Uterus (tissue), 4 donors: Measurements from ENCODE around the gene PNMA8C. TPM values are rescaled to one million over a fixed set of nuclear protein-coding genes. Genes with fewer than 3 reads are reported as not detected.
A peak's percentile ranks its signal among the peaks of the same experiment; 100 is the strongest.
"Not testable (repeated sequence)": the region's sequence is repeated elsewhere in the genome, so short reads cannot be mapped to it uniquely, and the experiment has no call there.

Experiments
- DNase-seq, 2 donors: peaks; one replicate each; pipeline ENCODE4 v3.0.0-alpha.2; 2019 to 2020
- H3K27ac ChIP-seq, 2 donors: fragments of 200-600 bp; sonication (generic); 1 replicate in 1 of 2; 2 replicates in 1 of 2; pipeline ENCODE4 v1.5.1; 2016 to 2018
- H3K27me3 ChIP-seq, 2 donors: fragments of 200-600 bp; sonication (generic); one replicate each; pipeline ENCODE4 v1.5.1; 2018 to 2019; ENCODE audit warnings: control low read depth in 1 of 2
- H3K36me3 ChIP-seq, 2 donors: fragments of 200-600 bp; sonication (generic); one replicate each; pipeline ENCODE4 v1.5.1; 2019; ENCODE audit warnings: control low read depth in 1 of 2
- H3K4me1 ChIP-seq, 2 donors: fragments of 200-600 bp; sonication (generic); one replicate each; pipeline ENCODE4 v1.5.1; 2018 to 2019; ENCODE audit warnings: control low read depth in 1 of 2
- H3K4me3 ChIP-seq, 2 donors: fragments of 200-600 bp; sonication (generic); 1 replicate in 1 of 2; 2 replicates in 1 of 2; pipeline ENCODE4 v1.5.1; 2018 to 2019; ENCODE audit warnings: mild to moderate bottlenecking in 1 of 2
- H3K9me3 ChIP-seq, 2 donors: fragments of 200-600 bp; sonication (generic); one replicate each; pipeline ENCODE4 v1.5.1; 2019; ENCODE audit warnings: control low read depth in 1 of 2
- POLR2A ChIP-seq, 2 donors: fragments of 450-650 bp; IDR thresholded peaks; one replicate each; pipeline ENCODE4 v1.6.1; 2016; ENCODE audit warnings: antibody characterized with exemption in 2 of 2, mild to moderate bottlenecking in 1 of 2, moderate library complexity in 1 of 2
- intact Hi-C: fragments of 100-400 bp; cut with DNase I; formaldehyde crosslinking; loops from one replicate; pipeline ENCODE4 v1.15.1; 2023; ENCODE audit warnings: low total_unique reads
- total RNA-seq, 4 donors: library from RNA; depleted of rRNA in 3 of 4; stranded (reverse); fragments of >200 nt in 3 of 4; gene quantifications; one replicate each; pipeline versions ENCODE4 v1.1.0 to v1.2.4, GENCODE V29; 2014 to 2023
- TF ChIP-seq, protein P1 (sequence below), 4 experiments: fragments of 200-600 bp in 2 of 4; fragments of 450-650 bp in 2 of 4; sonication (generic) in 2 of 4; IDR thresholded peaks; one replicate each; pipeline ENCODE4 v1.5.1; 2016 to 2019; ENCODE audit warnings: antibody characterized with exemption in 4 of 4, mild to moderate bottlenecking in 2 of 4, moderate library complexity in 1 of 4
- donor health status: DM: yes; HTN: yes; CAD: no.

Gene PNMA8C
- total RNA-seq, 4 donors from 2014 or later = under 0.01 to 3.7 (median 0.73) TPM; not detected in 1

DNA sequence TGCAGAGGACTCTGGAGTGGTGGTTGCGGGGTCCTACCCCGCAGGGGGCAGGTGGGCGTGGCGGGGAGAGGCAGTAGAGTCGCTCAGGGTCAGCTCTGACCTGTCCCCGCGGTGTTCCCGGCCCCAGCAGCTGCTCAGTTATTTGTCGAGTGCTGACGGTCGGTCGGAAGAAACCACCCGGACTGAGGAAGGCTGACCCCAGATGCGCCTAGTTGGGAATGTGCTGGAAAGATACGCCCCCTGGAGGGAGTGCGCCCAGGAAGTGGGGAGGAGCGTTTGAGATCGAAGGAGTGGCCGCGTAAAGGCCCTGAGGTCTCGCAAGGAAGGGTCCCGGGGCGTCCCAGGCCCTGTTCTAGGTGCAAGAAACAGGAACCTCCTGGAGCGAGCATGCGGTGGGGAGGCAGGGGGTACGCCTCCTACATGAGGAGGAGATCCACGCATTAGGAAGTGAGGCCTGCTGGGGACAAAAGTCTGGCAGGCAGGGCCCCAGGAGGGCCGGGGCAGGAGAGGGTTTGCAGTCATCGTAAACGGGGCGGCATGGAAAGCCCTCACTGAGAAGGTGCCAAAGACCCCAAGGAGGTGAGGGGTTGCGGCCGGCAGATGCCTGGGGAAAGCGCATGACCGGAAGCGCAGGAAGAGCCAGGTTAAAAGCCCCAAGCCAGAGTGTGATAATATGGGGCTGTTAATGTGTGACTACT is 24.5 kb downstream of the PNMA8C start:
- no peaks in the 10 kb centered on the region for H3K27me3 ChIP-seq
- intact Hi-C loops = loop anchor here (5.0 kb wide), 1 partner anchor 83 kb away; no protein-coding TSS in a partner anchor
- peak overlapping the region; percentile 70 to 84 for H3K27ac ChIP-seq
- H3K4me1 ChIP-seq = peaks cover 0 to 6% of the 10 kb centered on the region in 2 donors
- H3K36me3 ChIP-seq = no peaks in the 10 kb centered on the region
- peak; percentile 59 to 74 for DNase-seq
- H3K4me3 ChIP-seq = peak overlapping the region; percentile 33 to 41
- peak in 1 of 2 donors; percentile 23 for TF ChIP-seq POLR2A (IDR thresholded peaks at IDR 0.05)
- TF ChIP-seq, protein P1, sequence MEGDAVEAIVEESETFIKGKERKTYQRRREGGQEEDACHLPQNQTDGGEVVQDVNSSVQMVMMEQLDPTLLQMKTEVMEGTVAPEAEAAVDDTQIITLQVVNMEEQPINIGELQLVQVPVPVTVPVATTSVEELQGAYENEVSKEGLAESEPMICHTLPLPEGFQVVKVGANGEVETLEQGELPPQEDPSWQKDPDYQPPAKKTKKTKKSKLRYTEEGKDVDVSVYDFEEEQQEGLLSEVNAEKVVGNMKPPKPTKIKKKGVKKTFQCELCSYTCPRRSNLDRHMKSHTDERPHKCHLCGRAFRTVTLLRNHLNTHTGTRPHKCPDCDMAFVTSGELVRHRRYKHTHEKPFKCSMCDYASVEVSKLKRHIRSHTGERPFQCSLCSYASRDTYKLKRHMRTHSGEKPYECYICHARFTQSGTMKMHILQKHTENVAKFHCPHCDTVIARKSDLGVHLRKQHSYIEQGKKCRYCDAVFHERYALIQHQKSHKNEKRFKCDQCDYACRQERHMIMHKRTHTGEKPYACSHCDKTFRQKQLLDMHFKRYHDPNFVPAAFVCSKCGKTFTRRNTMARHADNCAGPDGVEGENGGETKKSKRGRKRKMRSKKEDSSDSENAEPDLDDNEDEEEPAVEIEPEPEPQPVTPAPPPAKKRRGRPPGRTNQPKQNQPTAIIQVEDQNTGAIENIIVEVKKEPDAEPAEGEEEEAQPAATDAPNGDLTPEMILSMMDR (IDR thresholded peaks at IDR 0.05) = peak in 1 of 4 experiments; percentile 8
- H3K9me3 ChIP-seq = no peaks in the 10 kb centered on the region

DNA sequence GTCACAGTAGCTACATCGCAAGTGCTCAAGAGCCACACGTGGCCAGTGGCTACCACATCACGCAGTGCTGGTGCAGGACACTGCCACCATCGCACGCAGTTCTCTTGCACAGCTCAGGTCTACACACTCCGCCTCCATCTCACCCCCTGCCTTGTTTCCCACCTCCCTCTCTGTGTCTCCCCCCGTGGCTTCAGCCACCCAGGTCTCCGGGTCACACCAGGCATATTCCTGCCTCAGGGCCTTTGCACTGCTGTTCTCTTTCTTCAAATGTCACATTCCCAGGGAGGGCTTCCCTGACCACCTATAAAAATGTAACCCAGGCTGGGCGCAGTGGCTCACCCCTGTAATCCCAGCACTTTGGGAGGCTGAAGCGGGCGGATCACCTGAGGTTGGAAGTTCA is 26.0 kb downstream of the PNMA8C start:
- Histone ChIP-seq H3K27me3 (no peaks in the 10 kb centered on the region), H3K4me1 (peaks cover 0 to 6% of the 10 kb centered on the region in 2 donors)
- no peak for DNase-seq

DNA sequence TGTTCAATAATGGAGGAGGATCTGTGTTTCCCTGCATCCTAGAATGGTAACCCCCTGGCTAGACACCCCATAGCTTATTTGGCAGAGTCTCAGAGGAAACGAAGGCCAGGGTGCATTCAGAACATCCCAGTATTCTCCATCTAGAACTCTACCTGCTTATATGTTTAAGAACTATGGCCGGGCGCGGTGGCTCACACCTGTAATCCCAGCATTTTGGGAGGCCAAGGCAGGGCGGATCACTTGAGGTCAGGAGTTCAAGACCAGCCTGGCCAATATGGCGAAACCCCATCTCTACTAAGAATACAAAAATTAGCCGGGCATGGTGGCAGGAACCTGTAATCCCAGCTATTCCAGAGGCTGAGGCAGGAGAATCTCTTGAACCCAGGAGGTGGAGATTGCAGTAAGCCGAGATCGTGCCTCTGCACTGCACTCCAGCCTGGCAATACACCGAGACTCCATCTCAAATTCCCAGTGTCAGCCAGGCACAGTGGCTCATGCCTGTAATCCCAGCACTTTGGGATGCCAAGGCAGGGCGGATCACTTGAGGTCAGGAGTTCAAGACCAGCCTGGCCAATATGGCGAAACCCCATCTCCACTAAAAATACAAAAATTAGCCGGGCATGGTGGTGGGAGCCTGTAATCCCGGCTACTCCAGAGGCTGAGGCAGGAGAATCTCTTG is 30.8 kb downstream of the PNMA8C start:
- DNase-seq, H3K27ac ChIP-seq, H3K4me1 ChIP-seq, H3K4me3 ChIP-seq, H3K9me3 ChIP-seq, H3K27me3 ChIP-seq, H3K36me3 ChIP-seq, intact Hi-C loops: not testable (repeated sequence)

More for the DNA sequence above, 26.0 kb downstream of the PNMA8C start:
- Histone ChIP-seq H3K9me3 (no peaks in the 10 kb centered on the region), H3K27ac (no peak overlapping the region), H3K36me3 (no peaks in the 10 kb centered on the region), H3K4me3 (no peak overlapping the region)
- intact Hi-C loops = loop anchor here (5.0 kb wide), 1 partner anchor 85 kb away; no protein-coding TSS in a partner anchor
- TF ChIP-seq, protein P1 (IDR thresholded peaks at IDR 0.05) = no peak

DNA sequence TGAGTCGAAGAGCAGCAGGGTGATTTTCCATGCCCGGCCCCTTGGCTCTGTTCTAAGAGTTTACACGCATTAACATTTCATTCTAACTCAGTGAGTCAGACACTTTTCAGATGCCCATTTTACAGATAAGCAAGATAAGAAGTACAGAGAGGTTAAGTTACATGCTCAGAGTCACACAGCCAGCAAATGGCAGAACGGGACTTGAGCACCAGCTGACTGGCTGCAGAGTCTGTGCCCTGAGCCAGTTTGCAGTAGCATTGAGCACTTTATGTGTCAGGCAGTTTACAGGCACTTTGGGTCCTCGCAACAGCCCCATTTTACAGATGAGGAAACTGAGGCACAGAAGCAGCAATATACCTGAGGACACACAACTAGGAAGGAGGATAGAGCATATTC is 34.3 kb downstream of the PNMA8C start:
- Histone ChIP-seq H3K4me1 (no peaks in the 10 kb centered on the region), H3K4me3 (no peak overlapping the region), H3K27me3 (no peaks in the 10 kb centered on the region), H3K9me3 (no peaks in the 10 kb centered on the region), H3K27ac (no peak overlapping the region), H3K36me3 (no peaks in the 10 kb centered on the region)
- TF ChIP-seq, protein P1 (IDR thresholded peaks at IDR 0.05) = no peak
- no peak for TF ChIP-seq POLR2A (IDR thresholded peaks at IDR 0.05)
- intact Hi-C loops = no loop called here
- no peak for DNase-seq

DNA sequence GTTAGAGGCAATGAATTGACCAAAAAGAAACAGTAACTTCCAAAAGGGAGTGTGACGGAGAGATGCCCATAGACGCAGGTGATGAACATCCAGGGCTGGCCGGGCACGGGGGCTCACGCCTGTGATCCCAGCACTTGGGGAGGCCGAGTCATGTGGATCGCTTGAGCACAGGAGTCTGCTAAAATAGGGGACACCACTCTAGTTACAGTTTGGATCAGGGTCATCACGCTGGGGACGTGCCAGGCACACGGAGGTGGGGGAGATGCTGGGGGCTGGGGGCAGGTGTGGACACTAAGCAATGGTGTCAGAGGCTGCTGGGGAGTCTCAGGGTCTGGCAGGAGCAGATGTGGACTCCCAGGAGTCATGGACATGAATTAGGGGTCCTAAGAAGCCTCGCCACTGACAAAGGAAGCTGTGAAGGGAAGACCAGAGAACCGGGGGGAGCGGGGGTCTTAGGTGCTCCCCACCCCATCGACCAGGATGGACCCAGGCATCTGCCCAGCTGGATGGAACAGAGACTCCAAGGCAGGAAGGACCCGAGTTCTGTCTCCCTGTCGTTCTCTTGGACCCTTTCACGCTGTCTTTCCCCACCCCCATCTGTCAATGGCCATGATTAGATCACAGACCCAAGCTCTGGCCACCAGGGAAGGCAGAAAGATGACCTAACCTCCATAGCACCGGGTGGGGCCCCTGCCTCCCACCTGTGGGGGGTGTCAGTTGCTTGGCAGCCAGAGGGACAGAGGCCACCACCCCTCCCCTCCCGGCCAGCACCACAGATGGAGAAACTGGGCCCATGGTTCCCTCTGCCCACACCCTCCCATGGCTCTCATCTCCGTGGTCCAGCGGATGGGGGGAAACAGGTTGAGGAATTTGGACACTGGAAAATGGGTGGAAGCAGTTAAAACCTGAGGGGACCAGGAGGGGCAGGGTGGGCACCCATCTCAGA is 35.0 kb downstream of the PNMA8C start:
- Histone ChIP-seq H3K36me3 (no peaks in the 10 kb centered on the region), H3K4me3 (no peak overlapping the region), H3K27me3 (no peaks in the 10 kb centered on the region), H3K4me1 (no peaks in the 10 kb centered on the region), H3K27ac (peak overlapping the region; percentile 40 to 56), H3K9me3 (no peaks in the 10 kb centered on the region)
- intact Hi-C loops = no loop called here
- no peak for DNase-seq
- no peak for TF ChIP-seq POLR2A (IDR thresholded peaks at IDR 0.05)
- TF ChIP-seq, protein P1 (IDR thresholded peaks at IDR 0.05) = no peak
